Keratinocyte (primary cell): ENCODE measurements around the gene CPED1.

Source experiments
- CTCF ChIP-seq, 3 experiments: IDR thresholded peaks in 1 of 3; conservative IDR thresholded peaks in 1 of 3; optimal IDR thresholded peaks in 1 of 3; 2 replicates in 2 of 3; 3 replicates in 1 of 3; pipeline versions ENCODE3 to v1.5.1; 2011; ENCODE audit warnings: low read length in 3 of 3, mild to moderate bottlenecking in 3 of 3, moderate library complexity in 2 of 3, control low read depth in 1 of 3, inconsistent platforms in 1 of 3; ENCODE audit not compliant: insufficient read depth in 2 of 3; ENCODE audit errors: extremely low read depth in 1 of 3
- EZH2 ChIP-seq: IDR thresholded peaks from one replicate; pipeline ENCODE4 v1.6.1; 2012; ENCODE audit warnings: inconsistent platforms, mild to moderate bottlenecking, low read length, moderate library complexity

- TF ChIP-seq CTCF (optimal IDR thresholded peaks at IDR 0.05 in 1 of 3, IDR thresholded peaks at IDR 0.05 in 1 of 3, conservative IDR thresholded peaks at IDR 0.05 in 1 of 3; ENCODE audit: extremely low read depth in 1 of 3, insufficient read depth in 2 of 3, low read length in 3 of 3) (no peak), EZH2 (no peak)
Observed at GRCh38 chr7:121023194-121023593, 34.7 kb downstream of the CPED1 start.
